ENCODE results near the gene SACS.

GRCh38 chr13:23380534-23380933 lies 53.0 kb downstream of the SACS start:
- TF ChIP-seq CTCF (conservative IDR thresholded peaks at IDR 0.05 in 1 of 2, IDR thresholded peaks at IDR 0.05 in 1 of 2; ENCODE audit: extremely low read depth in 1 of 2, insufficient read depth in 1 of 2, low read depth in 1 of 2, low read length in 2 of 2) (no peak), EZH2 (IDR thresholded peaks at IDR 0.05; ENCODE audit: borderline replicate concordance, low read length) (no peak)

All from mammary epithelial cell (primary cell).